Left ventricle myocardium inferior (tissue), 1 donor: ENCODE results near the gene TYROBP. TPM values are rescaled to one million over a fixed set of nuclear protein-coding genes. Genes with fewer than 3 reads are reported as not detected.

Experiments
- DNase-seq: peaks from one replicate; pipeline ENCODE4 v3.0.0-alpha.2; 2020
- H3K27ac ChIP-seq: fragments of 200-600 bp; replicated peaks from 2 replicates; pipeline ENCODE4 v1.8.0; 2021
- H3K27me3 ChIP-seq: fragments of 200-600 bp; 2 replicates; pipeline ENCODE4 v1.8.0; 2021; ENCODE audit warnings: low read depth
- H3K36me3 ChIP-seq: fragments of 200-600 bp; 2 replicates; pipeline ENCODE4 v1.8.0; 2021
- H3K4me1 ChIP-seq: fragments of 200-600 bp; 2 replicates; pipeline ENCODE4 v1.8.0; 2021
- H3K4me3 ChIP-seq: fragments of 200-600 bp; 2 replicates; pipeline ENCODE4 v1.8.0; 2021; ENCODE audit warnings: mild to moderate bottlenecking, moderate library complexity
- H3K9me3 ChIP-seq: fragments of 200-600 bp; replicated peaks from 2 replicates; pipeline ENCODE4 v1.8.0; 2021
- intact Hi-C: fragments of 100-400 bp; cut with micrococcal nuclease; formaldehyde crosslinking; loops from one replicate; pipeline ENCODE4 v1.11.0; 2022
- total RNA-seq: library from RNA; stranded (reverse); fragmentation: NEBNext Ultra II Directional; extraction: Animal tissue kit (Norgen Biotek cat#: 25700); gene quantifications from one replicate; pipeline ENCODE4 v1.2.1, GENCODE V29; 2021
- TF ChIP-seq, protein P1 (sequence below): fragments of 200-600 bp; IDR thresholded peaks from 2 replicates; pipeline ENCODE4 v1.8.0; 2021; ENCODE audit warnings: antibody characterized with exemption, mild to moderate bottlenecking, borderline replicate concordance
- donor health status: DM: no; HTN: yes; CAD: no; lungs with severe emphysema.

Gene TYROBP
- total RNA-seq, 1 donor from 2014 or later = 26.2 TPM

DNA sequence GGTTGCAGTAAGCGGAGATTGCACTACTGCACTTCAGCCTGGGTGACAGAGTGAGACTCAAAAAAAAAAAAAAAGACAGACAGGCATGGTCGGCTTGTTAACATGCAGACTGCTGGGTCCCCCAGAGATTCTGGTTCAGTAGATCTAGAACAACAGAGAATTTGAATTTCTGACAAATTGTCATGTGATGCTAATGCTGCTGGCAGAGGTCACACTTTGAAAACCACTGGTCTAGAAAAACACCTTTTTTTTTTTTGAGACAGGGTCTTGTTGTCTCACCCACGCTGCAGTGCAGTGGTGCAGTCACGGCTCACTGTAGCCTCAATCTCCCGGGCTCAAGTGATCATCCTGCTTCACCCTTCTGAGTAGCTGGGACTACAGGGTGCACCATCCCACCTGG, 20.4 kb upstream of the TYROBP start:
- Histone ChIP-seq H3K4me1 (peaks cover 9% of the 10 kb centered on the region), H3K27ac (no peak overlapping the region), H3K4me3 (no peak overlapping the region), H3K36me3 (no peaks in the 10 kb centered on the region), H3K9me3 (peaks cover 6% of the 10 kb centered on the region), H3K27me3 (peaks cover 34% of the 10 kb centered on the region)
- TF ChIP-seq, protein P1, sequence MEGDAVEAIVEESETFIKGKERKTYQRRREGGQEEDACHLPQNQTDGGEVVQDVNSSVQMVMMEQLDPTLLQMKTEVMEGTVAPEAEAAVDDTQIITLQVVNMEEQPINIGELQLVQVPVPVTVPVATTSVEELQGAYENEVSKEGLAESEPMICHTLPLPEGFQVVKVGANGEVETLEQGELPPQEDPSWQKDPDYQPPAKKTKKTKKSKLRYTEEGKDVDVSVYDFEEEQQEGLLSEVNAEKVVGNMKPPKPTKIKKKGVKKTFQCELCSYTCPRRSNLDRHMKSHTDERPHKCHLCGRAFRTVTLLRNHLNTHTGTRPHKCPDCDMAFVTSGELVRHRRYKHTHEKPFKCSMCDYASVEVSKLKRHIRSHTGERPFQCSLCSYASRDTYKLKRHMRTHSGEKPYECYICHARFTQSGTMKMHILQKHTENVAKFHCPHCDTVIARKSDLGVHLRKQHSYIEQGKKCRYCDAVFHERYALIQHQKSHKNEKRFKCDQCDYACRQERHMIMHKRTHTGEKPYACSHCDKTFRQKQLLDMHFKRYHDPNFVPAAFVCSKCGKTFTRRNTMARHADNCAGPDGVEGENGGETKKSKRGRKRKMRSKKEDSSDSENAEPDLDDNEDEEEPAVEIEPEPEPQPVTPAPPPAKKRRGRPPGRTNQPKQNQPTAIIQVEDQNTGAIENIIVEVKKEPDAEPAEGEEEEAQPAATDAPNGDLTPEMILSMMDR = no peak
- intact Hi-C loops = no loop called here
- no peak for DNase-seq

DNA sequence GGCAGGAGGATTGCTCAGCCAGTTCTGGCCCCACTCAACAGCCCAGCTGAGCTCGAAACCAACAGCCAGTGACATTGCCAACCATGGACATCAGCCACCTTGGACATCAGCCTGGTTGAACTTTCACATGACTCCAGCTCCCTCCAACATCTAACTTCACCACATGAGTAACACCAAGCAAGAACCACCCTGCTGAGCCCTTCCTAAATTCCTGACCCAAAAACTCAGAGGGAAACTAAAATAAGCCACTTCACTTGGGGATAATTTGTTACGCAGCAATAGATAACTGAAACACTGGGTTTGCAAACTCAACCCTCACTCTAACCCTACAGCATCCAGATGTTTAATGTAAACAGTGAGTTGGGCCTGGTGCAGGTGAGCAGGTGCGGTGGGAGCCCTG, 17.4 kb upstream of the TYROBP start:
- Histone ChIP-seq H3K4me3 (no peak overlapping the region), H3K4me1 (no peaks in the 10 kb centered on the region), H3K27ac (no peak overlapping the region), H3K36me3 (no peaks in the 10 kb centered on the region), H3K9me3 (peaks cover 6% of the 10 kb centered on the region), H3K27me3 (peaks cover 41% of the 10 kb centered on the region)
- no peak for DNase-seq
- TF ChIP-seq, protein P1 = no peak
- intact Hi-C loops = no loop called here

DNA sequence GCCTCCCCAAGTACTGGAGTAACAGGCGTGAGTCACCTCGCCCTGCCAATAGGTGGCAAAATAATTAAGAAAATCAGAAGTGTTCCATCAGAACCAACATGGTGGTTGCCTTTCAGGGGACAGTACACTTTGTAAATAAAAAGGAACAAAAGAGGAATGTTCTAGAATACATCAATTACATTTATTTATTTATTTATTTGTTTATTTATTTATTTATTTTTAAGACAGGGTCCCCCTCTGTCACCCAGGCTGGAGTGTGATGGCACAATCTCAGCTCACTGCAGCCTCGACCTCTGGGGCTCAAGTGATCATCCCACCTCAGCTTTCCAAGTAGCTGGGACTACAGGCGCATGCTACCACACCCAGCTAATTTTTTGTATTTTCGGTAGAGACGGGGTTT, 12.9 kb upstream of the TYROBP start:
- intact Hi-C loops = no loop called here
- Histone ChIP-seq H3K4me1 (no peaks in the 10 kb centered on the region), H3K9me3 (peaks cover 6% of the 10 kb centered on the region), H3K36me3 (no peaks in the 10 kb centered on the region), H3K27ac (no peak overlapping the region), H3K27me3 (peaks cover 47% of the 10 kb centered on the region), H3K4me3 (no peak overlapping the region)
- DNase-seq = no peak
- TF ChIP-seq, protein P1 = no peak

DNA sequence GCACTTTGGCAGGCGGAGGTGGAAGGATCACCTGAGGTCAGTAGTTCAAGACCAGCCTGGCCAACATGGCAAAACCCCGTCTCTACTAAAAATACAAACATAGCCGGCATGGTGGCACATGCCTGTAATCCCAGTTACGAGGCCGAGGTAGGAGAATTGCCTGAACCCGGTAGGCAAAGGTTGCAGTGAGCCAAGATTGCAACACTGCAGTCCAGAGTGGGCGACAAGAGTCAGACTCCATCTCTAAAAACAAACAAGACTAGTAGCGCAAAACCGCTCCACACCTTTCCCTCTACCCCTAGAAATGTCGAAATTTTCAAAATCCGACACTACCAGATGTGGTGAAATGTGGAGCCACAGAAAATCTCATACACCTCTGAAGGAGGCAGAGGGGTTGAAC, 11.2 kb upstream of the TYROBP start:
- DNase-seq = no peak
- no peaks in the 10 kb centered on the region for H3K9me3 ChIP-seq
- intact Hi-C loops = no loop called here

DNA sequence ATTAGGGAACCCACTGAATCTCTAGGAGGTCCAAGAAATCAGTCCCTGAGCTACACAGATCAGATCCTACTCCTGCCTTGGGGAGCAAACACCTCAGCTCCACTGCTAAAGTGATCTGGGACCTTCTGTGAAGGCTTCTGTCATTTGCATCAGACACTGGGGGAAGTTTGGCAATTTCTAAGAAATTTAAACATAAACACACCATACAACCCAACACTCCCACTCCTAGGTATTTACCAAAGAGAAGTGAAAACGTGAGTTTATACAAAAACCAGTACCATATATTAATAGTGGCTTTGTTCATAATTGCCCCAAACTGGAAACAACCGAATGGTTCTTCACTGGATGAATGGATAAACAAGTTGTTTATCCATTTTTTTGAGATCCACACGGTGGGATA, 7.3 kb upstream of the TYROBP start:
- Histone ChIP-seq H3K4me1 (no peaks in the 10 kb centered on the region), H3K9me3 (no peaks in the 10 kb centered on the region), H3K27ac (no peak overlapping the region), H3K4me3 (no peak overlapping the region), H3K27me3 (peaks cover 49% of the 10 kb centered on the region), H3K36me3 (no peaks in the 10 kb centered on the region)
- DNase-seq = no peak
- TF ChIP-seq, protein P1 = no peak
- intact Hi-C loops = no loop called here

More for the DNA sequence above, 11.2 kb upstream of the TYROBP start:
- Histone ChIP-seq H3K27ac (no peak overlapping the region), H3K36me3 (no peaks in the 10 kb centered on the region), H3K4me3 (no peak overlapping the region), H3K27me3 (peaks cover 44% of the 10 kb centered on the region), H3K4me1 (no peaks in the 10 kb centered on the region)
- TF ChIP-seq, protein P1 = no peak

DNA sequence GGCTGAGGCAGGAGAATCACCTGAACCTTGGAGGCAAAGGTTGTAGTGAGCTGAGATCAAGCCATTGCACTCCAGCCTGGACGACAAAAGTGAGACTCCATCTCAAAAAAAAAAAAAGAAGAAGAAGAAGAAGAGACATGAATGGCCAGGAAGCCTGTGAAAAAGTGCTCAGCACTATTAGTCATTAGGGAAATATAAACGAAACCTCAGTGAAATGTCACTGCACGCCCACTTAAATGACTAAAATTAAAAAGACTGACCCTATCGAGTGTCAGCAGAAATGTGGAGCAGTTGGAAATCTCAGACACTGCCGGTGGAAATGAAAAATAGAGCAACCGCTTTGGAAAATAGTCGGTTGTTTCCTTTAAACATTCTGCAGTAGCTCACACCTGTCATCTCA, 5.5 kb upstream of the TYROBP start:
- no peak overlapping the region for H3K4me3 ChIP-seq
- TF ChIP-seq, protein P1 = no peak
- peaks cover 51% of the 10 kb centered on the region for H3K27me3 ChIP-seq
- H3K27ac ChIP-seq = no peak overlapping the region
- H3K36me3 ChIP-seq = no peaks in the 10 kb centered on the region
- no peaks in the 10 kb centered on the region for H3K9me3 ChIP-seq
- no peak for DNase-seq
- no peaks in the 10 kb centered on the region for H3K4me1 ChIP-seq
- intact Hi-C loops = no loop called here
